T follicular helper cell (primary cell): ENCODE data around the gene CLDN8.

Experiments
- DNase-seq: peaks from one replicate; pipeline ENCODE4 v3.0.0-alpha.2; 2020; ENCODE audit warnings: low read depth
- total RNA-seq, 2 experiments: gene quantifications; one replicate each; lab custom pipeline; 2026; lab: John Stamatoyannopoulos, UW

Gene CLDN8
- 0 to 0.04 reads per million in 2 experiments for total RNA-seq

DNA sequence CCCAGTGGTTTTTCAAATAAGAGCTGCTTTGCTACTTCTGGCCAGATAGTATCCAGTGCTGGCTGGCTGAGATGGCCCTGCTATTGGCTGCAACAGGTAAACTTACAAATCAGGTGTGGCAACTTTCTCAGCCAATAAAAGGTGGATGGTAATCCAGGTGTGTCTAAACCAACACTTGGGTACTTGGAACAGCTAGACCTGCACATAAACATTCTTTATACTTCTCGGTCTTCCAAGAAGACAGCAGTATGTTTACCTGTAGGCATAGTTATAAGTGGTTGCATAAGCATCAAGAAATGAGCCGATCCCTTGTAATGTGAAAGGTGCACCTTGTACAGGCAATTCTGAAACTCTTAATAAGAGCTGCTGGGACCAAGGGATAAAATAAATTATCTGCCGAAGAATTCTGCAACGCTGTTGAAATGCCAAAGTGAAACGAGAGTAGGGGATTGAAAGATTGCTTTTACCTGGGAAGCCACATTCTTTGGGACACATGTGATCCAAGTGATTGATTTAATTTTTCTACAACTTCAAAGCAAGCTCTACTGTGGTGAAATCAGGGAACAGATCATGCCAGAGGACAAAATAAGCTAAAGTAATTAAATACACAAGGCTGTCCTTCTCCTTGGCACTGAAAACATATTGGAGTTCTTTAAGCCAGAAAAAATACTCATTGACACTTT, at the start of gene CLDN8:
TSS of gene CLDN8 (minus strand) at position 57 of the 683 bp plus-strand sequence. CDS start 172 bp downstream, outside the sequence.
- DNase-seq: no peak

GRCh38 chr21:30257773-30258172, 41.9 kb upstream of the CLDN8 start:
- no peak for DNase-seq

DNA sequence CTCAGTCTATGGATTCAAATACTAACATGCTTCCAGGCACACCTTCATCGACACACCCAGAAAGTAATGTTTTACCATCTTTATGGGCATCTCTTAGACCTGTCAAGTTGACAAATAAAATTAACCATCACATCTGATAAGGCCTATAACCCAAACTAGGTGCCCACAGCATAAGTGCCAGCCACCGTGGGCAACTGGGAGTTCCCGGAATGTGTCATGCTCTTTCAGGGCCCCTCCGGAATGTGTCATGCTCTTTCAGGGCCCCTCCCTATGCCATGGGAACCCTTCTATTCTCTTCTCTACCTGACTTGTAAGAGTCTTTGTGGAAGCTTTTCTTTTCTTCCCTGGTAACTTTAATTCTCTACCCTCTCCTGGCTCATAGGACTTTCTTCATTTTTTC, 40.2 kb upstream of the CLDN8 start:
- no peak for DNase-seq

- DNase-seq: no peak
Observed at GRCh38 chr21:30255679-30256078, 39.8 kb upstream of the CLDN8 start.

GRCh38 chr21:30251781-30252180, 35.9 kb upstream of the CLDN8 start:
- DNase-seq: no peak

GRCh38 chr21:30249936-30250335, 34.0 kb upstream of the CLDN8 start:
- no peak for DNase-seq

- no peak for DNase-seq
Observed at GRCh38 chr21:30248844-30249243, 32.9 kb upstream of the CLDN8 start.

- DNase-seq: no peak
Observed at GRCh38 chr21:30245061-30245460, 29.2 kb upstream of the CLDN8 start.

DNA sequence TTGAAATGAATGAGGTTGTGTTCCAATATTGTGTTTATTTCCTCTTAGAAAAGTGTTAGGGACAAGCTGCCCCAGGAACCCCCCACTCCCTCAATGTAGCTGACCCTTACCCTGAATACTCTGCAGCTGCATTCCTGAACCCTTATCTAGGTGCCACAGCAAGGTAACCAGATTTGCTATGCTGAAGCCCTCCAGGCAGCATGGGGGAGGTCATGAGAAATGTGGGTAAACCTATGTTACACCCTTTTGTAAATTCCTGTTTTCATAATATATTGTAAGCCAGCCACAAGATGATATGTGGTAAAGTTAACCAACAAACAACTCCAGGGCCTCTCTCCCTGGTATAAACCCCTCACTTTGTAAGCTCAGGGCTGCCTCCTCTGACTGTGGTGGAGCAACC, 27.8 kb upstream of the CLDN8 start:
- no peak for DNase-seq

- no peak for DNase-seq
Observed at GRCh38 chr21:30240661-30241060, 24.8 kb upstream of the CLDN8 start.

DNA sequence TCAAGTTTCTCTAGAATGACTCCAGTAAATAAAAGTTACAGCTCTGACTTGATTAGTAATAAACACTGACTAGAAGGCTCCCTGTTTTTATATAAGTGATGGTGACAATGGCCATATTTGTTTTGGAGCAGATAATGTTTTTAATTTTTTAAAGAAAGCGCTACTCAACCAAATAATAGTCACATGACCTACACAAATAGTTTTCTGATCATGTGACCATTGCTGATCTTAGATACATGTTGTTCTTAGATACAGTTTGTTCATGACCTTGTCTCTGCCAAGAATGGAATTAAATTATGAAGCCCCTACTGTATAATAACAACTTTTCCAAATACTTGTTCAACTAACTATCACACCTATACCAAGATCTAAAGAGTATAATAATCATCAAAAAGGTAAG, 22.3 kb upstream of the CLDN8 start:
- DNase-seq: no peak

DNA sequence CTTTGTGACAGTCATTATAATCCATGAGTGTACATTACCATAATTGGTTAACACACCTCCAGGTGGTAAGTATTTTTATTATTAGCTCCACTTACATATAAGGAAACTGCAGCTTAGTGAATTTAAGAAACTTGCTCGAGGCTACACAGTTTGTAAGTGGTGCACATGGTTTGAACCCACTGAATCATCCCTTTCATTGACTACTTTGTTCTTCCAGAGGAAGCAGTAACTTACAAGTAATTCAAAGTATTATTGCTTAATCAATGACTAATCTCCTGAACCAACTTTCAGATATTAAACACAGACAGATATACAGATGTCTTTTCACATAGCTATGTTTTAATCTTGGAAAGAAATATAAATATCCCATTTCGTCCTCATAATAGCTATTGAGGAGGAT, 18.7 kb upstream of the CLDN8 start:
- DNase-seq: no peak

DNA sequence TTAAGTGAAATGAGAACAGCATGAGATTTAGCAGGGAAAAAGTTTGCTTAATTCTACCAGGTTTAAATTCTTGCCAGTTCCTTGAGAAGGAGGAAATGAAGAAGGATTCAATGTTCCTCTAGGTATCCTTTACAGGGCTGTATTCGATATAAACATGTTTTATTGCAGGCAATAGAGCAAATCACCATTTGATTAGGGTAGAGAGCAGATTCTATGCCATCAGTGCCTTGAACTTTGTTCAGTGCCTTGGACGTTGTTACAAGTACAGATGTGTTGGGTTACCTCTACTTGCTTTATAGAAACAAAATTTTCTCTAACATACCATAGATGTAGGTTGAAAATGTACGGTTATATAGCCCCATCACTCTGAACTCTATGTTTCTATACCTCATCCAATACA, 18.2 kb upstream of the CLDN8 start:
- no peak for DNase-seq

DNA sequence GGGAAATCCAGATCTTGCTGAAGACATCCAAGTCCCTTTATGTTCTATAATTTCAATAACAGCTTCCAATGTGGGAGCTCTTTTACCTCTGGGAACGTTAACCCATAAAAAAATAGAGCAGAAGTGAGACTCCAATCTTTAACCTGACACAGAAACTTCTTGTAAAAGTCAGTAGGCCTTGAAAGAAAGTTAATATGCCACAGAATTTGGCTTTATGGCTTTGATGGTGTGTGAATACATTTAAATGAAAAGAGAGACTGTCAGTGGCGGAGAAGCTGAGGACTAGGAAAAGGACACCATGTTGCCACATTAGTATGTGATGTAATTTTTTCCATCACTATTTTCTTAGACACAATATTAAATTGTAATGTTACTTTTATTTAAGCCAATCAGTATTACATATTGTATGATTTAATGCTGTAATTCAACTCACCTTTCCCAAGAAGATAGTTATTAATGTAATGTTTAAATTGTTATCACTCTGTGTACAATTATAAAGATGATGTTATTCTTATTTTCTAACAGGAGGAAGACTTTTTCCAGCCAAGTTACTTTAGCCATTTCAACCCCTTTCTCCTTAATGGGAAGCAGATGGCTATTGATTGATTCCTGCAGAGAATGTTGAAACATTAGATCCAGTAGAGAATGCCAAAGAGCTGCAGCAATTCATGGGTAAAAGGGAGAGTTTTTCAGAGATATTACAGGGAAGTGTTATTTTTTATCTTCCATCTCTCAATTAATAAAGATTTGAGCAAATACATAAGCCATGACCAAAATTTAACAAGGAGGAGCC, 17.5 kb upstream of the CLDN8 start:
- no peak for DNase-seq

DNA sequence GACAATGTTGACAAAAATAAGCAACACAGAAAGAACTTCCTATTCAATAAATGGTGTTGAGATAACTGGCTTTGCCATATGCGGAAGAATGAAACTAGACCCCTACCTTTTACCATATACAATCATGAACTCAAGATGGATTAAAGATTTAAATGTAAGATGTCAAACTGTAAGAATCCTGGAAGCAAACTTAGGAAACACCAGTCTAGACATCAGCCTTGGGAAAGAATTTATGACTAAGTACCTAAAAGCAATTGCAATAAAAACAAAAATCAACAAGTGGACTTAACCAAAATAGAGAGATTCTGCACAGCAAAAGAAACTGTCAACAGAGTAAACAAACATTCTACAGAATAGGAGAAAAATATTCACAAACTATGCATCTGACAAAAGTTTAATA, 16.1 kb upstream of the CLDN8 start:
- no peak for DNase-seq

DNA sequence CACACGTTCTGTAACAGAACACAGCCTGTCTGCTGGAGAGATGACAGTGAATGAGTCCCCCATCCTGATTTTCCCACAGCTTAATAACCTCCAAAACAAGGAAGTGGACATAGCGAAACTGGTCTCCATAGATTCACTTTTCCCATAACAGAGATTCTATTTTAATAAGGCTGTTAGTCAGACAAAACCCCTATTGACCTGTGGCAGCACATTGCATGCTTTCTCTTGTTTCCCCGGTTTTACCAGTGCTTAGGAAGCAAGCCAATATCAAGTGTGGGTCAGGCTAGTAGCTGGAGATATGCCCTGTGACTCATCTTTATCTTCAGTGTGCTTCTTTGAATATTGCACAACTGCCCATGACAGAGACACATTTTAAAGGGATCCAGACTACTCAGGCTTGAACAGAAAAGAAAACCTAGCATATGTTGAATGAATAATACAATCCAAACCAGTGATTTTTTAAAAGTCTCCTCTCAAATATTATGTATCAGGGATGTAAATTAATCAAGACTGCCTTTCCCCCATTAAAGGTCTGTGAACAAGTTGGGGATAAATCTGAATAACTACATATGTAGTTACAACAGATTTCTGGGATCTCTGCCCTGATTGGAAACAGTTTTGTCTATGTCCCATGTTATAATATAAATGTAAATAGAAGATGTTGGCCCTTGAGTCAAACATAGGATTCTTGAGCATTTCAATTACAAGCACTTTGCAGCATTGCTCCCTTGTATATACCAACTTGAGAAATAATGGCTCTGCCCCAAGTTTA, 11.9 kb upstream of the CLDN8 start:
- DNase-seq: no peak

DNA sequence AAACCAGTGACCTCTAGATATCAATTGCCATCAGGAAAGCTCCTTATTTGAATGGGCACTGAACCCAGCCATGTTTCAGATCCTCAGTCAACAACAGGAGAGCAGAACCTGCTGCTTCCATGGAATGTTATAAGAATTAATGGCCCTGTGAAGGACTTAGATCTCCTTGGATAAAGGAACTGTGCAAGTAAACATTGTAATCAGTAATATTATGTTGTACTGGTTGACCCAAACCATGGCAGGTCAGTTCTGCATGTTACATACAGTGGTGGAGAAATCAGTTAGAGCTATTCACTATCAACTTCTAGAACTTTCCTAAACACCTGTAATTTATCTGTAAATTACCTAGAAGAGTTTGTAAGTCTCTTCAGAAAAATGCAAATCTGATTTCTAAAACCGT, 11.2 kb upstream of the CLDN8 start:
- no peak for DNase-seq

DNA sequence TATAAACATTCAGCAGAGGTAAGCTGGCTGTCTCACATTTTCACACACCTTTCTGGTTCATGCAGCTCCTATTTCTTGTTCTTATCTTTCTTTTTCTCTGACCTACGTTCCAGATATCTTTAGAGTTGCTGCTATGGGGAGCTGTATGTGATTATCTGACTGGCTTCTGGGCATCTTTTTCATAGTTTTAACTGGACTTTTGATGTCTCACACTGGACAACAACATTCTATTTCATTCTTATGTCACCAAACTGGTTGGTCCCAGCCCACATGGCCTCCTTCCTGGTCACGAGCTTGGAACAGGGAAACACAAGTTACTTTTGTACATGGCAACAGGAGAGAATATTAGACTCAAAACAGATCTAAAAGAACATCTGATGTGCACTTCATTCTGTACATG, 7.7 kb upstream of the CLDN8 start:
- DNase-seq: no peak

- no peak for DNase-seq
Observed at GRCh38 chr21:30222724-30223123, 6.8 kb upstream of the CLDN8 start.

GRCh38 chr21:30211071-30211470, 4.8 kb downstream of the CLDN8 start:
- no peak for DNase-seq

DNA sequence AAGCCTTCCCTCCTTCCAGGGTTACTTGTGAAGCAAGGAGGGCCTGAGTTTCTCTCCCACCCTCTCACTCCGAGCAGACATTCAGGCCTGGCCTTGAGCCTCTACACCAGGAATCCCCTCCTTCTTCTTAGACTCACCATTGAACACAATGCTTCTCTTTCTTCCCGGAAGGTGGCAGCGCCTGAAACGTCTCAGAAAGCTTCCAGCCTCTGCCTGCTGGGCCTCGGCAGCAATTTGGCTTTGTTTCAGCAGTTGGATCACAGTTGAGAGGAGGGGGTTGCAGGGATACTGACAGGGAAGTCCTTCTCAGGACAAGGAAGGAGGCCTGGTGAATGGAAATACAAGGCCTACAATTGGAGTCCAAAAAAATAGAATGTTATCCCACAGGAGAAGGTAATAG, 6.3 kb downstream of the CLDN8 start:
- DNase-seq: no peak

GRCh38 chr21:30207252-30207579, 8.7 kb downstream of the CLDN8 start:
- DNase-seq: no peak
